Measurements from ENCODE around the gene TMEM106C. TPM values are rescaled to one million over a fixed set of nuclear protein-coding genes. Genes with fewer than 3 reads are reported as not detected.

Gene TMEM106C
- total RNA-seq, 1 donor from 2014 or later: 164 TPM

DNA sequence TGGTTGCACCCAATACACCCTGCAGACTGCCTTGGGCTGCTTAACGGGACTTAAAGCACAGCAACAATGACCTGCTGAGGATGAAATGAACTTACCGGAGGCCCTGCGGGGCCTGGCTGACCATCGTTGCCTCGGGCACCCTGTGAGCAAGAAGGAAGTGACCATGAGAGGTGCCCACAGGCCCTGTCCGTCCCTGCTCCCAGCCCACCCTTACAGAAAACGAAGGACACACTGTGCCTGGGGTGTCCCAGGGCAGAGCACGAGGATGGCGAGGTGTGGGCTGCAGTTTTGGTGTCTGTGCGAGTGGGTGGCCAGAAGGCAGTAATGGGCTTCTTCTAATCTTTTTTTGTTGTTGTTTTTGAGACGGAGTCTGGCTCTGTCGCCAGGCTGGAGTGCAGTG lies 26.3 kb downstream of the TMEM106C start:
- DNase-seq (ENCODE audit: low read depth): no peak
- no peak overlapping the region for H3K4me3 ChIP-seq (ENCODE audit: low read depth, low read length)
- TF ChIP-seq, protein P1, sequence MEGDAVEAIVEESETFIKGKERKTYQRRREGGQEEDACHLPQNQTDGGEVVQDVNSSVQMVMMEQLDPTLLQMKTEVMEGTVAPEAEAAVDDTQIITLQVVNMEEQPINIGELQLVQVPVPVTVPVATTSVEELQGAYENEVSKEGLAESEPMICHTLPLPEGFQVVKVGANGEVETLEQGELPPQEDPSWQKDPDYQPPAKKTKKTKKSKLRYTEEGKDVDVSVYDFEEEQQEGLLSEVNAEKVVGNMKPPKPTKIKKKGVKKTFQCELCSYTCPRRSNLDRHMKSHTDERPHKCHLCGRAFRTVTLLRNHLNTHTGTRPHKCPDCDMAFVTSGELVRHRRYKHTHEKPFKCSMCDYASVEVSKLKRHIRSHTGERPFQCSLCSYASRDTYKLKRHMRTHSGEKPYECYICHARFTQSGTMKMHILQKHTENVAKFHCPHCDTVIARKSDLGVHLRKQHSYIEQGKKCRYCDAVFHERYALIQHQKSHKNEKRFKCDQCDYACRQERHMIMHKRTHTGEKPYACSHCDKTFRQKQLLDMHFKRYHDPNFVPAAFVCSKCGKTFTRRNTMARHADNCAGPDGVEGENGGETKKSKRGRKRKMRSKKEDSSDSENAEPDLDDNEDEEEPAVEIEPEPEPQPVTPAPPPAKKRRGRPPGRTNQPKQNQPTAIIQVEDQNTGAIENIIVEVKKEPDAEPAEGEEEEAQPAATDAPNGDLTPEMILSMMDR (conservative IDR thresholded peaks at IDR 0.05; ENCODE audit: low read depth, low read length): no peak

DNA sequence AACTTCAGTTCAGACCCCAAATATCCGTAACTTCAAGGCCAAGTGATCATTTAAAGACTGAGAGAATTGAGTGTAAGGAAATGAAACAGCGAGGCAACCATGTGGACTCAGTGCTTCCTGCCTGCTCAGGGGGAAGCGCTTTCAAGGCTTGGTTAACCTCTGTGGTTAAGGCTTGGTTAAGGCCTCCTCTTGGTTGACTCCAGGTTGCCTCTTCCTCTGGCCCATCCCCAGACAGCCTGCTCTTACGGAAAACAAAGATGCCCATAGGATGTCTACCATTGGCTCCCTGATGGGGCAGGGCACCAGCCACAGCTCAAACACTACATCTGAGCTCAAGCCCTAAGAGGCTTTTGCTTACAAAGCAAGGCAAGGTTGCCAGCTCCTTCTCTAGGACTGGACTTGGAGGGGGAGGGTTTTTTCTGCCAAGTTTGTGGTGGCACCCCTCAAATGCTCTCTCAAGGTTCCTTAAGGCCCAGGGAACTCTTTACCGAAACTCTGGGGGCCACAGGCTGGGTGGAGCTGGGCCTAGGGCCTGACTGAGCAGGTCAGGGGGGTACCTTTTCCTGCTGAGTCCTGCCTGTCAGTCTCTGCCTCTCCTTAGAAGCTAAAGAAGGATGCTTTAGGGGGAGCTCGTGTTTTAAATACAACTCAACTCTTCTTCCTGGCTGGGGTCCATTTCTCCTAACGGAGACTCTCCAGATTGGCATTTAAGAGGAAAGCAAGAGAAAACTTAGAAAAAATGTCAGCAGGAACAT lies 27.1 kb downstream of the TMEM106C start:
- TF ChIP-seq, protein P1 (conservative IDR thresholded peaks at IDR 0.05; ENCODE audit: low read depth, low read length): no peak
- H3K4me3 ChIP-seq (ENCODE audit: low read depth, low read length): no peak overlapping the region
- no peak for DNase-seq (ENCODE audit: low read depth)

DNA sequence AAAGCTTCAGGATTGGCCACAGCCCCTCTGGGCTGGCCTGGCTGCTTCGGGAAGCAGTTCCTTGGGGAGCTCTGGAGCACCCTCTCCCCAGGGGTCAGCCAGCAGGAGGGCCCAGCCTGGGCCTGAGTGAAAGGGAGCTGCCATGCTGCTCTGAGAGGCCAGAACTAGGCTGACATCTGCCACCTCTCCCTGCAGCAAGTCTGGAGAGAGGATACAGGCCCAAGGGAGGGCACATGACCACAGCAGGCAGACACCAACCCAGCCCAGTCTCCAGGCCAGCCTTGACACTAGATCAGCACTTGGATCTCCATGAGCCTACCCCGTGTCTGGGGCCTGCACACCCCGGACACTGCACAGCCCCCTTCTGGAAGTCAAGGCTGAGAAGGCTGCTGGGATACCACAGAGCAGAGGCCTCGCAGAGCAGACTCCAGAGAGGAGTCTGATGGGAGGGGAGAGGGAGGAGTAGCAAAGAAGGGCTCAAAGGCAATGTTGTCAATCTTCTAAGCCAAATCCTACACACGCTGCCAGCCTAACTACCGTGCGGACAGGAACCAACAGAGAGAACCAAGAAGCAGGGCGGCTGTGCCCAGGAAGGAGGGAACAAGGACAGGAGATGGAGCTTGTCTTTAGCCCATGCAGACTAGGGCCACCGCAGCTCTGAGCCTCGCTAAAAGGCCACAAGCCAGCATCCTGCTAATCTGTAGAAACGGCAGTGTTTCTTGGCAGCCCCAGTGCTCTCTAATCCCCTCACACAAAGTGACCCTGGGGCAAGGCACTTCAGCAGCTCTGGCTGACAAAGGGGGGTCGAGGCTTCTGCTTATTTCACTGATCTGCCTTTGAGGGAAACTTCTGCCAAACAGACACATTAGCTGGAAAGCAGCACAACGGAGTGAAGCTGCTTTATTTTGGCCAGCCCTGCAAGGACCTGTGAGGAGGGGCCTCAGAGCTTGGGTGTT lies 28.0 kb downstream of the TMEM106C start:
- TF ChIP-seq, protein P1 (conservative IDR thresholded peaks at IDR 0.05; ENCODE audit: low read depth, low read length): no peak
- no peak for DNase-seq (ENCODE audit: low read depth)
- no peak overlapping the region for H3K4me3 ChIP-seq (ENCODE audit: low read depth, low read length)

DNA sequence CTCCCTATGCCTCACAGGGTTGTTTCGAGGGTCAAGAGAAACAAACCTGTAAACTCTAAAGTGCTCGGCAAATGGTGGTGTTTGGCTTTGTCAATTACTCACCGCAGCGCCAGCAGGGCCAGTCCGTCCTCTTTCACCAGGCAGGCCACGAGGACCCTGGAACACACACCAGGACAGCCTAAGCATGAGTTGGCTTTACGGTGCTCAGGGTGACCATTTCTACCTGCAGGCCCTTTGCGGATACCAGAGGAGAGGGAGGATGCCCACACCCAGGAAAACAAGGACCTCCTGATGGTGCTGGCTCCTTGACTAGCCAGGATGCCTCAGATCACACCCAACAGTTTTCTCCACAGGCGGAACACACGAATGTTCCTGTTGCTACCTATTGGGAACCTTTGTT lies 29.4 kb downstream of the TMEM106C start:
- TF ChIP-seq, protein P1 (conservative IDR thresholded peaks at IDR 0.05; ENCODE audit: low read depth, low read length): no peak
- no peak for DNase-seq (ENCODE audit: low read depth)
- H3K4me3 ChIP-seq (ENCODE audit: low read depth, low read length): no peak overlapping the region

DNA sequence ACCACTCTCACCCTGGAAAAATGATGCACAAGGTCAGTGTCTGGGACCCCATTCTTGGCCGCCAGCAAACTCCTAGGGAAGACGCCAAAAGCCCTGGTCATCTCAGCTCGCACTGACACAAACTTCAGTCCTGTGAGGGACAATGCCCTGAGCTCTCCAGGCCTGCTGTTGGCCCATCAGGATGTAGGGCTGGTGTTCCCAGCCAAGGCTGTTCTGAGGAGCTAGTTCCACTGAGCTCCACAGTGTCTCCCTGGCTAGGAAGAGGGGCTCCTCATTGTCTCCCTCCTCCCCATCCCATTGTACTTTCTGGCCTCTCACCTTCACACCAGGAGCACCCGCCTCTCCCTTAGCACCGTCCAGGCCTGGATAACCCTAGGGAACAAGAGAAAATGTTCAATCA lies 30.1 kb downstream of the TMEM106C start:
- no peak overlapping the region for H3K4me3 ChIP-seq (ENCODE audit: low read depth, low read length)
- TF ChIP-seq, protein P1 (conservative IDR thresholded peaks at IDR 0.05; ENCODE audit: low read depth, low read length): no peak
- DNase-seq (ENCODE audit: low read depth): no peak

DNA sequence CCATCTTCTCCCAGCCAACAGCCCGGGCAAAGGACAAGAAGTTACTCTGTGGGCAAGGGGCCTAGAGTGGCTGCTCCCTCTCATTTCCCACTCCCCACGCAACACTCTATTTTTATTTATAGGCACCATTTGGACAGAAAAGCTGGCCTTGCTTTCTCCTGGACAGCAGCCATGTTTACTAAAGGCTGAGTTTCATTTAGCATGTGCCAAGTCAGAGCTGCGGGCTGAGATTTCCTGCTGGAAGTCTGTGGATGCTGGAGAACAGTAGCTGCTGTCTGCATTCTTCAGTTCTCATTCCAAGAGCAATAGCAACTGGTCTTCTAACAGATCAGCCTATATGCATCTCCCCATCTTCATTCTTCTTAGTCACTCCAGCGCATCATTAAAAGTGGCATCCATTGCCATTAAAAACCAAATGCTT lies 32.6 kb downstream of the TMEM106C start:
- TF ChIP-seq, protein P1 (conservative IDR thresholded peaks at IDR 0.05; ENCODE audit: low read depth, low read length): no peak
- no peak overlapping the region for H3K4me3 ChIP-seq (ENCODE audit: low read depth, low read length)
- DNase-seq (ENCODE audit: low read depth): no peak

Data from epithelial cell of proximal tubule (primary cell).